ENCODE measurements around the gene RAB44. TPM values are rescaled to one million over a fixed set of nuclear protein-coding genes. Genes with fewer than 3 reads are reported as not detected.

Gene RAB44
- total and polyA plus RNA-seq, 9 of the 15 experiments (the other 6 are each of a cell fraction or from before 2014, with no cell fraction given): not detected

- no TSS peak for BruUV-seq (replicated peaks)
- no peaks in the 10 kb centered on the region for H3K36me3 ChIP-seq (ENCODE audit: control insufficient read depth, insufficient read depth, low read length)
- WGBS (ENCODE audit: insufficient coverage, low coverage, missing lambda C conversion rate): 13% methylated on average over 14 of the region's 14 CpGs
These were observed 39.6 kb downstream of the RAB44 start for GRCh38 chr6:36737043-36737785.

More at GRCh38 chr6:36737043-36737785, 39.6 kb downstream of the RAB44 start:
- H3K27ac ChIP-seq (ENCODE audit: extremely low read depth, low read depth, low read length): no peak overlapping the region
- no peak for ATAC-seq
- POLR2A ChIA-PET: interaction anchor here (0.6 to 1.8 kb wide), 5 partner anchors 9 to 1895 kb away, joined by 3 to 5 read pairs (median 3); no protein-coding TSS in a partner anchor
- peak overlapping the region in 1 of 2 experiments; percentile 50; a peak in 2 of 4 replicates for H3K9ac ChIP-seq (ENCODE audit: insufficient read depth in 1 of 2, low read depth in 2 of 2, low read length in 2 of 2)
- H3K4me1 ChIP-seq (replicated peaks in 1 of 2; ENCODE audit: control insufficient read depth in 2 of 2, insufficient read depth in 2 of 2, low read length in 2 of 2): peaks cover 0 to 12% of the 10 kb centered on the region in 2 experiments; a peak in 3 of 5 replicates
- H3K27me3 ChIP-seq (ENCODE audit: control insufficient read depth in 2 of 2, insufficient read depth in 2 of 2, low read length in 2 of 2): peaks cover 35 to 83% of the 10 kb centered on the region in 2 experiments
- intact Hi-C loops (cut with micrococcal nuclease) (no loop called here), in situ Hi-C loops (cut with MboI) (no loop called here)
- H4K20me1 ChIP-seq (replicated peaks; ENCODE audit: control insufficient read depth, insufficient read depth, low read length): peaks cover 8% of the 10 kb centered on the region
- H3K4me2 ChIP-seq (ENCODE audit: insufficient read depth, low read length): no peak overlapping the region
- no peak for FAIRE-seq
- CTCF ChIA-PET (ENCODE audit: low intra/inter-chr PET ratio): no interaction called here
- H3K9me1 ChIP-seq (ENCODE audit: control insufficient read depth, insufficient read depth, low read length): no peaks in the 10 kb centered on the region
- 0 out of 2 replicates have a peak, but pooled peaks have one; percentile 6 for TF ChIP-seq MAX (CRISPR knock-in tag; IDR thresholded peaks at IDR 0.05)
- TF ChIP-seq ZBTB9 (CRISPR knock-in tag; IDR thresholded peaks at IDR 0.05): 0 out of 2 replicates have a peak, but pooled peaks have one; percentile 22
- peak; percentile 10 for TF ChIP-seq HMGN3 (IDR thresholded peaks at IDR 0.05; ENCODE audit: borderline replicate concordance, extremely low read depth, insufficient read length, low read depth, low read length)
- no peak for TF ChIP-seq KLF6 (CRISPR knock-in tag; IDR thresholded peaks at IDR 0.05; ENCODE audit: borderline replicate concordance)
- H3K9me3 ChIP-seq (replicated peaks; ENCODE audit: control insufficient read depth, insufficient read depth, low read depth, low read length): no peaks in the 10 kb centered on the region
- no peak overlapping the region for H3K4me3 ChIP-seq
- H2AFZ ChIP-seq (ENCODE audit: low read depth, low read length): no peak overlapping the region
- no peak for DNase-seq (ENCODE audit: extremely low read depth in 1 of 4, low spot score in 3 of 4)
- no peaks in the 10 kb centered on the region for H3K79me2 ChIP-seq (ENCODE audit: control insufficient read depth, insufficient read depth, low read length)

Data from K562 (cell line).